Astrocyte (in vitro differentiated cells and primary cell): ENCODE measurements around the gene RAB17. TPM values are rescaled to one million over a fixed set of nuclear protein-coding genes. Genes with fewer than 3 reads are reported as not detected.

ENCODE experiments used
- DNase-seq: peaks from one replicate; pipeline ENCODE4 v3.0.0-alpha.2; 2010; ENCODE audit warnings: low read depth
- FAIRE-seq: peaks from 2 replicates; lab custom pipeline; 2011; peaks lifted over from hg19 to GRCh38; lab: Jason Lieb, UNC
- H2AFZ ChIP-seq: 2 replicates; pipeline ENCODE4 v1.6.0; 2012; ENCODE audit warnings: low read depth, low read length, inconsistent platforms
- H3K27ac ChIP-seq: 2 replicates; pipeline ENCODE4 v1.5.1; 2011; ENCODE audit warnings: low read depth, low read length, inconsistent platforms
- H3K27me3 ChIP-seq: 2 replicates; pipeline ENCODE4 v1.6.0; 2011; ENCODE audit warnings: low read length, inconsistent platforms; ENCODE audit not compliant: insufficient read depth
- H3K36me3 ChIP-seq: 2 replicates; pipeline ENCODE4 v1.5.1; 2011; ENCODE audit warnings: low read length, inconsistent platforms; ENCODE audit not compliant: insufficient read depth
- H3K4me1 ChIP-seq: 2 replicates; pipeline ENCODE4 v1.5.1; 2011; ENCODE audit warnings: low read length, inconsistent platforms; ENCODE audit not compliant: insufficient read depth
- H3K4me2 ChIP-seq: 2 replicates; pipeline ENCODE4 v1.6.0; 2012; ENCODE audit warnings: low read length, inconsistent platforms
- H3K4me3 ChIP-seq: 2 replicates; pipeline ENCODE4 v1.5.1; 2011; ENCODE audit warnings: low read depth, mild to moderate bottlenecking, low read length, inconsistent platforms; ENCODE audit not compliant: insufficient read depth
- H3K79me2 ChIP-seq: 2 replicates; pipeline ENCODE4 v1.6.0; 2012; ENCODE audit warnings: mild to moderate bottlenecking, low read length, inconsistent platforms; ENCODE audit not compliant: insufficient read depth
- H3K9ac ChIP-seq: 2 replicates; pipeline ENCODE4 v1.6.0; 2012; ENCODE audit warnings: mild to moderate bottlenecking, low read length, inconsistent platforms
- H3K9me3 ChIP-seq: 2 replicates; pipeline ENCODE4 v1.5.1; 2012; ENCODE audit warnings: low read depth, mild to moderate bottlenecking, low read length, inconsistent platforms; ENCODE audit not compliant: insufficient read depth
- H4K20me1 ChIP-seq: 2 replicates; pipeline ENCODE4 v1.6.0; 2012; ENCODE audit warnings: low read length, inconsistent platforms; ENCODE audit not compliant: insufficient read depth
- H3K27ac Mint-ChIP-seq: one replicate; pipeline ENCODE4 v1.8.0; 2021; ENCODE audit warnings: mild to moderate bottlenecking, mixed read lengths; ENCODE audit not compliant: unreplicated experiment
- H3K27me3 Mint-ChIP-seq: one replicate; pipeline ENCODE4 v1.8.0; 2021; ENCODE audit warnings: low read depth, mixed read lengths; ENCODE audit not compliant: unreplicated experiment
- H3K36me3 Mint-ChIP-seq: one replicate; pipeline ENCODE4 v1.8.0; 2021; ENCODE audit warnings: low read depth, mixed read lengths; ENCODE audit not compliant: unreplicated experiment
- H3K4me1 Mint-ChIP-seq: one replicate; pipeline ENCODE4 v1.8.0; 2021; ENCODE audit warnings: low read depth, mixed read lengths; ENCODE audit not compliant: unreplicated experiment
- H3K4me3 Mint-ChIP-seq: one replicate; pipeline ENCODE4 v1.8.0; 2021; ENCODE audit warnings: mild to moderate bottlenecking, moderate library complexity, mixed read lengths; ENCODE audit not compliant: unreplicated experiment
- H3K9me3 Mint-ChIP-seq: one replicate; pipeline ENCODE4 v1.8.0; 2021; ENCODE audit warnings: mild to moderate bottlenecking, mixed read lengths; ENCODE audit not compliant: unreplicated experiment
- EZH2 ChIP-seq: IDR thresholded peaks from 2 replicates; pipeline ENCODE4 v1.6.1; 2012; ENCODE audit warnings: mild to moderate bottlenecking, low read length, inconsistent platforms; ENCODE audit not compliant: insufficient read depth
- total RNA-seq: library from RNA; stranded (reverse); gene quantifications from 2 replicates; pipeline ENCODE4 v1.2.1, GENCODE V29; 2021
- TF ChIP-seq, protein P1 (sequence below): IDR thresholded peaks from 2 replicates; pipeline ENCODE4 v1.5.1; 2011; ENCODE audit warnings: low read depth, mild to moderate bottlenecking, inconsistent platforms, low read length, moderate library complexity; ENCODE audit not compliant: insufficient read depth

Gene RAB17
- total RNA-seq, 1 donor from 2014 or later = 1.4 TPM

- H3K4me3 Mint-ChIP-seq = no peak overlapping the region
- H3K9me3 Mint-ChIP-seq = no peaks in the 10 kb centered on the region
- Histone ChIP-seq H3K36me3 (no peaks in the 10 kb centered on the region), H4K20me1 (no peaks in the 10 kb centered on the region), H3K9ac (peak overlapping the region; percentile 62), H3K79me2 (no peaks in the 10 kb centered on the region), H3K9me3 (no peaks in the 10 kb centered on the region), H3K27me3 (no peaks in the 10 kb centered on the region), H3K4me3 (no peak overlapping the region), H3K4me1 (peaks cover 34% of the 10 kb centered on the region), H3K4me2 (no peak overlapping the region), H2AFZ (no peak overlapping the region), H3K27ac (peak overlapping the region; percentile 79)
- H3K27ac Mint-ChIP-seq = no peak overlapping the region
- H3K27me3 Mint-ChIP-seq = no peaks in the 10 kb centered on the region
- peaks cover 4% of the 10 kb centered on the region for H3K36me3 Mint-ChIP-seq
- H3K4me1 Mint-ChIP-seq = peaks cover 39% of the 10 kb centered on the region
- FAIRE-seq (no peak), DNase-seq (no peak)
- TF ChIP-seq EZH2 = no peak
- TF ChIP-seq, protein P1, sequence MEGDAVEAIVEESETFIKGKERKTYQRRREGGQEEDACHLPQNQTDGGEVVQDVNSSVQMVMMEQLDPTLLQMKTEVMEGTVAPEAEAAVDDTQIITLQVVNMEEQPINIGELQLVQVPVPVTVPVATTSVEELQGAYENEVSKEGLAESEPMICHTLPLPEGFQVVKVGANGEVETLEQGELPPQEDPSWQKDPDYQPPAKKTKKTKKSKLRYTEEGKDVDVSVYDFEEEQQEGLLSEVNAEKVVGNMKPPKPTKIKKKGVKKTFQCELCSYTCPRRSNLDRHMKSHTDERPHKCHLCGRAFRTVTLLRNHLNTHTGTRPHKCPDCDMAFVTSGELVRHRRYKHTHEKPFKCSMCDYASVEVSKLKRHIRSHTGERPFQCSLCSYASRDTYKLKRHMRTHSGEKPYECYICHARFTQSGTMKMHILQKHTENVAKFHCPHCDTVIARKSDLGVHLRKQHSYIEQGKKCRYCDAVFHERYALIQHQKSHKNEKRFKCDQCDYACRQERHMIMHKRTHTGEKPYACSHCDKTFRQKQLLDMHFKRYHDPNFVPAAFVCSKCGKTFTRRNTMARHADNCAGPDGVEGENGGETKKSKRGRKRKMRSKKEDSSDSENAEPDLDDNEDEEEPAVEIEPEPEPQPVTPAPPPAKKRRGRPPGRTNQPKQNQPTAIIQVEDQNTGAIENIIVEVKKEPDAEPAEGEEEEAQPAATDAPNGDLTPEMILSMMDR = no peak
Measured at GRCh38 chr2:237617587-237617982, 27.1 kb upstream of the RAB17 start.

DNA sequence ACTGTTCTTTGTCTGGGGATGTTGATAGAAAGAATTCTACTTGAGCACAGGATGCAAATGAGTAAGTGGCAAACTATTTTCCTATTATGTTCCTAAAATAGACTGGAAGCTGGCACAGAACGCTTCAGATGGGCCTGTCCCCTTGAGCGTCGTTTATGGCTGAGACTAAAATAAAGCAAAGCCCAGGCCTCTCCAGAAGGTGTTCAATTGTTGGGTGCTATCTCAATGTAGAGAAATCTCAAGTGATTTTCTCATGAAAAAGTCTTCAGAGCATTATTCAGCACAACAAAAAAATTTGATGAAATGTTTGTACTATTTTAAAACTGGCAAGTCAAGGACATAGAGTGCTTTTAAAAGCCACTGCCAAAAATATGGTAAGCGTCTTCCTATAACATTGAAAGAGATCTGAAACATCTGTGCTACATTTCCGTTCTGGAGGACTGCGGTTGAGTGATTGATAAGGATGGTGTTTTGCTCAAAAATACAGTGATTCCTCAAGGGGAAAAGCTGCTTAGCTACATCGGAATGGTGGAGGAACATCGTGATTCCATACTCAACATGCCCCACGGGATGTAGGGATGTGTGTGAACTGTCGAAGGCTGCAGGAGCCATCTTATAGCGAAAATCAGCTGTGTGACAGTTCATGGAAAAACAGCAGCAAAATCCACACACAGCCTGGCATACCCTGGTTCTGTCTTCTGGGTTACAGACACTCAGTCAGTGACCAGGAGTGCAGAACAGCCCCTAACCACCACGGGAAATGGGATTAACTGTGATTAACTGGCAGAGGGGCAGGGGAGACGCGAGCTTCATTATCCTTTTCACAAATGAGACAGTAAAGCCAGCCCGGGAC, 26.4 kb upstream of the RAB17 start:
- no peak overlapping the region for H3K4me3 Mint-ChIP-seq
- no peaks in the 10 kb centered on the region for H3K9me3 Mint-ChIP-seq

More for the DNA sequence above, 26.4 kb upstream of the RAB17 start:
- no peaks in the 10 kb centered on the region for H4K20me1 ChIP-seq
- FAIRE-seq = peak; percentile 64
- H3K27me3 ChIP-seq = no peaks in the 10 kb centered on the region
- H3K9me3 ChIP-seq = no peaks in the 10 kb centered on the region
- no peaks in the 10 kb centered on the region for H3K36me3 ChIP-seq
- TF ChIP-seq EZH2 = no peak
- TF ChIP-seq, protein P1 = no peak
- Mint-ChIP-seq H3K36me3 (peaks cover 4% of the 10 kb centered on the region), H3K27ac (peak overlapping the region; percentile 31), H3K4me1 (peaks cover 39% of the 10 kb centered on the region), H3K27me3 (no peaks in the 10 kb centered on the region)
- peaks cover 34% of the 10 kb centered on the region for H3K4me1 ChIP-seq
- H3K4me2 ChIP-seq = peak overlapping the region; percentile 62
- peak overlapping the region; percentile 44 for H2AFZ ChIP-seq
- H3K4me3 ChIP-seq = no peak overlapping the region
- peak; percentile 76 for DNase-seq
- H3K9ac ChIP-seq = peak overlapping the region; percentile 62
- no peaks in the 10 kb centered on the region for H3K79me2 ChIP-seq
- peak overlapping the region; percentile 79 for H3K27ac ChIP-seq
